GM23338 (cell line): ENCODE measurements around the gene TCF3.

Source experiments
- POLR2AphosphoS5 ChIP-seq: IDR thresholded peaks from 2 replicates; pipeline ENCODE4 v1.6.1; 2016; ENCODE audit warnings: antibody characterized with exemption, low read depth
- TF ChIP-seq, protein P1 (sequence below), 2 experiments: fragments of 200-600 bp in 1 of 2; sonication (generic) in 1 of 2; conservative IDR thresholded peaks; 2 replicates each; pipeline versions ENCODE4 v1.5.1 to v1.6.1; 2016 to 2017; ENCODE audit warnings: antibody characterized with exemption in 2 of 2, low read depth in 2 of 2, mild to moderate bottlenecking in 2 of 2, moderate library complexity in 1 of 2

DNA sequence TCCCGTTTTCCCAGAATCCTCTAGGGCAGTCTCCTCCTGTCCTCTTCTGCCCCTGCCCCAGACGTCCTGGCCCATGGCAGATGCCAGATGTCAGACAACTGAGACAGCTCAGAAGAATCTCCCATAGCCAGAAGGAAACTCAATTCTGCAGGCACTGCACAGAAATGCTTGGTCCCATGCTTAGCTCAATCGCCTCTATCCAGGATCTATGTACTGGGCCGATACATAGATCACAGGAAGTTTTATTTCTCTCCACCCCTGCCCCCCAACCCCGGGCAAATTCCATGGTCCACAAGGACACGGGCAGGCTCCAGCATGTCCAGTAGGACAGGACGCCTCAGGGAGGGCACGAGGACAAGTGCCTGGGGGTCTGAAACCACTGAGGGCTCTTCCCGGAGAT, 64.5 kb downstream of the TCF3 start:
- TF ChIP-seq, protein P1, sequence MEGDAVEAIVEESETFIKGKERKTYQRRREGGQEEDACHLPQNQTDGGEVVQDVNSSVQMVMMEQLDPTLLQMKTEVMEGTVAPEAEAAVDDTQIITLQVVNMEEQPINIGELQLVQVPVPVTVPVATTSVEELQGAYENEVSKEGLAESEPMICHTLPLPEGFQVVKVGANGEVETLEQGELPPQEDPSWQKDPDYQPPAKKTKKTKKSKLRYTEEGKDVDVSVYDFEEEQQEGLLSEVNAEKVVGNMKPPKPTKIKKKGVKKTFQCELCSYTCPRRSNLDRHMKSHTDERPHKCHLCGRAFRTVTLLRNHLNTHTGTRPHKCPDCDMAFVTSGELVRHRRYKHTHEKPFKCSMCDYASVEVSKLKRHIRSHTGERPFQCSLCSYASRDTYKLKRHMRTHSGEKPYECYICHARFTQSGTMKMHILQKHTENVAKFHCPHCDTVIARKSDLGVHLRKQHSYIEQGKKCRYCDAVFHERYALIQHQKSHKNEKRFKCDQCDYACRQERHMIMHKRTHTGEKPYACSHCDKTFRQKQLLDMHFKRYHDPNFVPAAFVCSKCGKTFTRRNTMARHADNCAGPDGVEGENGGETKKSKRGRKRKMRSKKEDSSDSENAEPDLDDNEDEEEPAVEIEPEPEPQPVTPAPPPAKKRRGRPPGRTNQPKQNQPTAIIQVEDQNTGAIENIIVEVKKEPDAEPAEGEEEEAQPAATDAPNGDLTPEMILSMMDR (conservative IDR thresholded peaks at IDR 0.05; ENCODE audit: low read depth in 2 of 2), result no peak
- no peak; the same call in 1 of the 2 replicates for TF ChIP-seq POLR2AphosphoS5
